Islet of Langerhans (tissue), 1 donor: ENCODE measurements around the gene EIF3K.

Experiments
- FAIRE-seq: peaks from one replicate; lab custom pipeline; 2011; peaks lifted over from hg19 to GRCh38; lab: Jason Lieb, UNC

Gene EIF3K

DNA sequence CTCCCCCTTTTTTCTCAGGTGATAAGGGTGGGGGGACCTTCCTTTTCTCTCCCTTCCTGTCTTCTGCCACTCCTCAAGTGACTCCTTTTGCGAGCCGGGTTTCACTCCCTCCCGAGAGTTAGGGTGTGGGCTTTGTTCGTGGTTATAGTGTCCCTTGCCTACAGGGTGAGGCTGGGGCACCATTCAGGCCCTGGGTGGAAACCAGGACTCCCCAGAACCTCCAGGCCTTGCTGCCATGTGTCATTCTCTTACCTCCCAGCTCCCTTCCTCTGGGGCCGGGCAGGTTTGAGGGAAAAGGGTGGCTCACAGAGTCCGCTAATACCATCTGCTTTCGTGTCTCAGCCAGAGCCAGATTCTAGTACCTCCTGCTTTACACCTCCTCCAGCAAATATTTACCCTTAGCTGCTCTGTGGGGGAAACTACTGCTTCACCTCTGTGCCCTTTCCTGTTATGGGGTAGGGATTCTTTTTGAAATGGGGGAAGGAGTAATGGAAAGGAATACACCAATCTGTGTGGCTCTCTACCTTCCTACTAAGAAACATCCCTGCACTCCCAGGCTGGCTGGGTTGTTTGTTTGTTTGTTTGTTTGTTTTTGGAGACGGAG is 31.3 kb downstream of the EIF3K start:
- no peak for FAIRE-seq

DNA sequence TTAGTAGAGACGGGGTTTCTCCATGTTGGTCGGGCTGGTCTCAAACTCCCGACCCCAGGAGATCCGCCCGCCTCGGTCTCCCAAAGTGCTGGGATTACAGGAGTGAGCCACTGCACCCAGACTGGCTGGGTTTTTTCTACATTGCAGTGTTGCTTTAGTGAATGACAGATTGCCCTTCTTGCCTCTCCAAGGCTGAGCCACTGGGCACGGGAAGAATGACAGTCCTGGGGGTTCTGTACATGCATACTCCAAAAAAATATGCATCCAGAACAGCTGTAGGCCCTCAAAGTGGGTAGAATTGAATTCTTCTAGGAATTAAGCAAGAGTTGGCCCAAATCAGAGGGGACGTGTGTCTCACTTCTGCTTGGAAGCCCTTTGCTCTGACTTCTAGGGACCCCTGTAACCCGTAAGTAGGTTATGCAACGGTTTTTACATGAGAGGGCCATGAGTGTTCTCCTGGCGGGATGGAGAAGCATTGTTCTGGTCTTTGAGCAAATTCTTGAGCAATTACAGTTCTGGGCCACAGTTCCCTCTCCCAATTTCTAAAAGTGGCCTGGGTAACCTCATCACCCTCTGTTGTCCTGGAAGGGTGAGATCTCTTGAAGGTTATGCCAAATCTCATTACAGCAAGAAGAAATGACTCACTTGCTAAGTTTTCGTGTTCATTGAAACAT is 32.1 kb downstream of the EIF3K start:
- no peak for FAIRE-seq

DNA sequence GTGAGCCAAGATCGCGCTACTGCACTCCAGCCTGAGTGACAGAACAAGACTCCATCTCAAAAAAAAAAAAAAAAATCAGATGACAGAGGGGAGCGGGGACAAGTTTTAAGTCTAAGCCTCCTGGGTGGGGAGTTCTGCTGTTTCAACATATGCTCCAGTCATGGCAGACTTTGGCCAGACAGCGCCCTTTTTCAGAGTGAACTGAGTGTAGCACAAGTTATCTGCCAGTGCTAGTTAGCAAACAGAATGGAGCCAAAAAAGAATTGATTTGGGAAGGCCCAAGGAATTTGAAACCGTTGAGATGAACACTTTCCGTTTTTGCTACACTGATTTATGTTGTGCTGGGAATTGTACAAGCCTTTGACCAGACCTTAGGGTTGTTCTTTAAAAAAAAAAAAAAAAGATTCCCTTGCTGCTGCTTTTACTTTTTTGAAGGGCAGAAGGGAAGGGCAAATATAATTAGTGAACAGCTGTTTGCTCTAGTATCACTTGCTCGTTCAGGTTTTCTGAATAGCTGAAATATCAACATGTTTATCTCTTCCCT is 34.1 kb downstream of the EIF3K start:
- peak; percentile 33 for FAIRE-seq

DNA sequence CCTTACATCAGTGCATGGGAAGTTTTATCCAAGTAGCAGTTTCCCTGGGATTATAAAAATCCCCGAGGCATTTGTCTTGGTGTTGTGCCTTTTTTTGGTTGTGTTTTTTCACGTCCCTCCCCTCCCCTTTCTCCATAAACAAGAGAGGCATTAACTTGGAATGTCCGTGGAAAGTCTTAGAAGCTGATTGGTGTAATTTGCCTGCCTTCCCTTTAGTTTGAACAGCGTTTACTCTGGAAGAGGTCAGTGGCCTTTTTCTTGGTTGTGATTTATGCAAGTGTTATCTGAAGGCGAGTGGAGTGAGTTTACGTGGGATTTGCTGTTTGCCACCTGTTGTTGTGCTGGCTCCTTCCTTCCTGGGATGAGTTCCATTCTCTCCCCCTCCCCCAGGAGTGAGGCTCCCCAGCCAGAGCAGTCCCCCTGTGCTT is 35.7 kb downstream of the EIF3K start:
- no peak for FAIRE-seq

DNA sequence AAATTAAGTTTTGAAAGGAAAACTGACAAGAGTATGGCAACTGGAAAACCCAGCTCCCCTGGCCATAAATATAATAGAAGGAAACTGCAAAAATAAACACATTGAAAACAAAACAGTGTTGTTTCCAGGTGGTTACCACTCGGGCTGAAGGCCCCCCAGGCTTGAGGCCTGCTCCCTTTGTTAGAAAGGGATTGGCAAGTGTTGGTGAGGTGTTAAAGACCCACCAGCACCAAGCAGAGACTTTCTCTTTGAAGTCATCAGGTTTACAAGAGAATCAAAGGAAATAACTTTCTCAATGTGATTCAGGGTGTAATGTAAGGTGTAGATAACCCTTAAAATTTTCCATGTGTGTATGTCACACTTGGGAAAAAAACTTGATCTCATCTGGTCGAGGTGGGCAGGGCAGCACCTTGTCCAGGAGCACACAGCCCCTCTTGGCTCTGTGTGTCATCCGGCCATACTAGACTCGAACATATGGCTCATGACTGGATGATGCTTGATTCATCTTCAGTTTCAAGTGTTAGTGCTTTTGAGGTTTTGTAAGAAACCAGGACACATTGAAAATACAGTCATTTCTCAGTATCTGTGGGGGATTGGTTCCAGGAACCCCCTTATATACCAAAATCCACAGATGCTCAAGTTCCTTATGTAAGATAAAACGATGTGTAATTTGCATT is 36.3 kb downstream of the EIF3K start:
- FAIRE-seq = no peak

DNA sequence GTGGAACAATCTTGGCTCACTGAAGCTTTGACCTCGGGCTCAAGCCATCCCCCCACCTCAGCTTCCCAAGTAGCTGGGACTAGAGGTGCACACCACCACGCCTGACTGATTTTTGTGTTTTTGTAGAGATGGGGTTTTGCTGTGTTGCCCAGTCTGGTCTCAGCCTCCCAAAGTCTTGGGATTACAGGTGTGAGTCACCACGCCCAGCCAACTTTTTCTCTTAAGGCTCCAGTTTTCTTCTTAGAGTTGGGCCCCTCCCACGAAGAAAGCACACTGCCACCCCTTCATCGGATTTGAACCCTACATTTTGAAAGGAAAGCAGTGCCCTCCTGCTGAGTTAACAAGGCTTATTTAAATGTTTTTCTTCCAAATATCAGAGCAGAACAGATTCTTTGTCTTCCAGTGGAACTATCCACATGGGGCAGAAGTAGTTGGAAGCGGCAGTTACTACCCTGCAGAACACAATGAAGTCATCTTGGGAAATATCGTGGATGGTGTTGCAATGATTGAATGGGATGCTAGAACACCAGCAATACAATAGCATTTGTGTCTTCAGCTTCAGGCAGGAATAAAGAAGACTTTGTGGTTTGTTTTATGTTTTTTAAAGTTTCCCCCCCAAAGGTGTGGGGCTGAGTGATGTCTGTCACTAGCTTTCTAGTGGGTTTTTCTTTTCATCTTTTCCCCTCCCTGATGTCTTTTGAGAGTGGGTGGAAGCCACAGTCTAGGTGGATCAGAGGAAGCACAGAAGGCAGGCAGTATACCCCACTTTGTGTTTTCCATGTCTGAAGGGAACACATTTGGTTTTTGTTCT is 37.4 kb downstream of the EIF3K start:
- FAIRE-seq = no peak

DNA sequence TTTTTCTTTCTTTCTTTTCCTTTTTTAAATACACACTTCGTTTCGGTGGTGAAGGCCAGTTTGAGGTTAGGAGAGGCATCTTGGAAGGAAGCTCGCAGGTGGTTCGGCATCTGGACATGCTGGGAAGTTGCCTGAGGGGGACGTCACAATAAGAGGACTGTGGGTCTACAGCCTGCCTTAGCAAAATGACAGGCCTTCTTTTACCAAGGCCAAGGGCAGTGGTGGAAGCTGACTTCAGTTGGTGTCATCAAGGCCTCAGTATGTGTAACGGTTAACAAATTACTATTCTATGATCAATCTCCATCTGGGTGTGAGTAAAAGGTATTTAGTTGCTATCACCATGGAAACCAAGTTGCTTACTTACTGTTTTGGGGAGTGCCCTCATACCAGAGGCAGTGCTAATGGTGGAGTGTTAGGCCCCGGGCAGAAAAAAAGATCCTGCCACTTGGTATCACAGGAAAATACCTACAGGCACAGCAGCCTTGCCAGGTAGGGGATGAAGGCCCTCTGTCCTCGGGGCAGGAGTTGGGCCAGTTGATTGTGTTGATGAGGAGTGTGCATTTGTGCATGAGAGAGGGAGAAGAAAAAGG is 38.7 kb downstream of the EIF3K start:
- FAIRE-seq = no peak

DNA sequence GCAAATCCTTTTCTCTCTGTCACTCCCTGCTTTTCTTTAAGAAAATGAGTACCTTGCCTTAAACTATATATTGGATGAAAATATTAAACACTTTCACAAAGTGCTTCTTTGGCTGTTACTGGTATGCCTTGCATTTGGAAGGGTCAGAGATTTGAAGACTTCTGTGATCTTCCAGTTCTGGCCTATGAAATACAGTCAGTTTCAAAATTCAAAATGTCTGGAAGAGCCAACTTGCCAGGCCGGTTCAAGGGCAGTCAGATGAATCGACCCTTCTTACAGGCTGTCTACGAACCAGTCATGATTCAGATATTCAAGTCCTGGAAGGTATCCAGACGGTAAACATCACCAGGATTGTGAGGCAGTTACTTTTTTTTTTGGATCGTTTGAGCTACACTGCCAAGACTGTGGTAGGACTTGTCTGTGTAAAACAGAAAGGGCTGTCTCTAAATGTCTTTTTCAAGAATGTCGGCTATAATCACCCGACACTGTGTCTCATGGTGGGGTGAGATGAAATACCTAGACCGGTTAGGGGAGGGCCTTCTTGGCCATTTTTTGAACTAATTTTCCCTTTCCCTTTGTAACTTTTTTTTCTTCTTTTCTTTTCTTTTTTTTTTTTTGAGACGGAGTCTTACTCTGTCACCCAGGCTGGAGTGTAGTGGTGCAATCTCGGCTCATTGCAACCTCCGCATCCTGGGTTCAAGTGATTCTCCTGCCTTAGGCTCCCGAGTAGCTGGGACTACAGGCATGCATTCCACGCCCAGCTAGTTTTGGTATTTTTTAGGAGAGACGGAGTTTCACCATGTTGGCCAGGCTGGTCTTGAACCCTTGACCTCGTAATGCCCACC is 39.7 kb downstream of the EIF3K start:
- peak; percentile 96 for FAIRE-seq

DNA sequence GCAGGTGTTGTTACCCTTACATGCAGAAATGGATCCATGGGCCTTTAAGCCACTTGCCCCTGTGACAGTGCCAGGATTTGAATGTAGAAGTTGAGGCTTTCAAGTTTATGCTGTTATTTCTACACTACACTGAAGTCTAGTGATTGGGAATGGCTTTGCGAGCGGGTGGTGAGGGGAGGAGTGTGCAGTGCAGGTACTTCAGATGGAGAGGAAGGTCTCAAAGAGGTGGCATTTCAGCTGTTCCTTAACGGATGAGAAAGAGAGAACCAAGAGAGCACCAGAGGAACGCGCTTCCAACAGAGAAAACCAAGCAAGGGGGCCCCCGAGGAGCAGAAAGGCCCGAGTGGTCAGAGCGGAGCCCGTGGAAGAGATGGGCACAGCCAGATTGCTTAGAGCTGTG is 41.7 kb downstream of the EIF3K start:
- FAIRE-seq = no peak

DNA sequence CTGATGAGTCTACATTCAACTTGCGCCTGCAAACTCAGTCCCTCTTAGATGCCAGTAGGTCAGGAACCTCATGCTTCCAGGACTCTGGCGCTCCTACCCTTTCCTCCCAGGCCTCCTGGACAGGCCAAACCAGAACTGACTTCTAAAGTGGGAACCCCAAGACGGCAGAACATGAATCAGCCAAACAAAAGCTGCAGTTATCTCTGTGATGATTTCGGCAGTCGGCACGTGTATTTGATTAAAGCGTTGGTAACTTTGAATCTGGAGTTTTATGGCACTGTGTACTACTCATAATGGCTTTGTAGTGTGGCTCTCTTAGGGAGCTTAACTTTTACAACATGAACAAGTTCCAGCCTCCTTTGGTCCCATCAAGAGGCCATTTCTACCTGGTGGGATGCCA is 42.1 kb downstream of the EIF3K start:
- no peak for FAIRE-seq

DNA sequence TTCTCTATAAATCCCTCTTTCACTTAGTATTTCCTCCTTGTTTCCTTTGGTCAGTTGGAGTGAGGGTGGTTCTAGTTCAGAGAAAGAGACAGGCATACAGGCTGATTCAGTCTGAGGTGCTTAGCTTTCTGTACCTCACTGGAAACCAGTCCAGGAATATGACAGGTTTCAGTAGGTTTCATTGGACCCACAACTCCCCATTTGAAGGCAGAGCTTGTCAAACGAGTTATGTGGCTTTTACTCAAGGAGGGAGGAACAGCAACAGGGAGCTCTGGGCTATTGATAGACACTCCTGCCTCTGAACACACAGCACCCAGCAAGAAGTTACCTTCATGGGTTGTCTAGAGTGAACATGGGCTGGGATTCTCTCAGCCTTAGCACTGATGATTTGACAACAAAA is 43.0 kb downstream of the EIF3K start:
- no peak for FAIRE-seq

DNA sequence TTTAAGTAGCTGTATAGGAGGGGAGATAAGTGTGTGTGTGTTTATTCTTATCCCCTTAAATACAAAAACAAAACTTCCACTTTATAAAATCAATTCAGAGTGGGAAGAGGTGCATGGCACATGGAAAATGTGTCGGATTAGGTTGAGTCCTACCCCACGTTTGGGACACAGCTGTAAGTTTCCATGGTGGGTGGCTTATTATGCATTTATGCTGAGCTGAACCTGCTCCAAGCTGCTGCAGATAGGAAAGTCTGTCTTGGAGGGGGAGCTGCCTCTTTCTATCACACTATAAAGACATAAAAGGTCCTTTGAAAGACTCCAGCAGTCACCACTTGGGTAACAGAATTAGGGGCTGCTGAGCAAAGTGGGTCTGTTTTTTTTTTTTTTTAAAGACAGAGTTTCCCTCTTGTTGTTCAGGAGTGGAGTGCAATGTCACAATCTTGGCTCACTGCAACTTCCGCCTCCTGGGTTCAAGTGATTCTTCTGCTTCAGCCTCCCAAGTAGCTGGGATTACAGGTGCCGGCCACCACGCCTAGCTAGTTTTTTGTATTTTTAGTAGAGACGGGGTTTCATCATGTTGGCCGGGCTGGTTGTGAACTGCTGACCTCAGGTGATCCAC is 43.7 kb downstream of the EIF3K start:
- no peak for FAIRE-seq

DNA sequence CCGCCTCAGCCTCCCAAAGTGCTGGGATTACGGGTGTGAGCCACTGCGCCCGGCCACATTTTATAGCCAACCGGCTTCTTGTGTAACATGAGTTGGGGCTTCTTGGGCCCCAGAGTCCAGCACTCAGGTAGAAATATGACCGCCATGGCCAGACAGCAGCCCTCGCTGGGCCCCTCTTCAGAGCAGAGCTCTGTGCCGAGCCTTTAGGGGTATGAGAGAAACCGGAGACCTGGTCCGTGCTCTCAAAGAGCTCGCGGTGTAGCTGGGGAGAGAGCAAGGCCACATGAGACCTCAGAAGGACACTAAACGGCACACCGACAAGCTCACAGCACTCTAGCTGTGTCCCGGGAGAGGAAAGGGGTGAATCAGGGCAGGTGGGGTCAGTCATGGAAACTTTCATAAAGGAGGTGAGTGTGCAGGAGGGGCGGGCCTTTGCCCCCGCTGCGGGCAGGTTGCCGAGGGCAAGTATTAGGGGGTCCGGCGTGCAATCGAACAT is 44.2 kb downstream of the EIF3K start:
- no peak for FAIRE-seq

DNA sequence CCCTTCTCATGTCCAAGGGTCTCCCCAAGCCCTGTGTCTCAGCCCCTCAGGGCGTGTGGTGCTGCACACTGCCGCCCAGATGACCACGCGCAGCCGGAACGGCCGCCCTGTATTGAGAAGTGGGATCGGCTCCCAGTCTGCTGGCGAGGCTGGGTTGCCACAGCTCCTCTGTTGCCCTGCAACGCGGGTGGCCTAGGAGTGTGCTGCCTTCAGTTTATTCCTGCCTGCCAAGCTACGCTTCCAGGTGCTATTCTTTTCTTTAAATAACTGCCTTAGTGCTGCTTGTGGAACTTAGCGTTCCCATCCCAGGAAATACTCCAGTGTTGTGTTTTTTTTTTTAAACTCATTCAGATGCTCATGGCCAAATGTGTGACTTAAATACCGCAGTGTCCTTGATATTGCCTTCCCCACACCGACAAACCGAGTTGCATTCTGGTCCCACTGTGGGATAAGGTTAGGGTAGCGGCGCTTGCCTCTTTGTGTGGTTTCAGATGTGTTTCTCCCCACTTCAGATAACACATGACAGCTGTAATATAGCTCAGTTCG is 45.0 kb downstream of the EIF3K start:
- peak; percentile 27 for FAIRE-seq

DNA sequence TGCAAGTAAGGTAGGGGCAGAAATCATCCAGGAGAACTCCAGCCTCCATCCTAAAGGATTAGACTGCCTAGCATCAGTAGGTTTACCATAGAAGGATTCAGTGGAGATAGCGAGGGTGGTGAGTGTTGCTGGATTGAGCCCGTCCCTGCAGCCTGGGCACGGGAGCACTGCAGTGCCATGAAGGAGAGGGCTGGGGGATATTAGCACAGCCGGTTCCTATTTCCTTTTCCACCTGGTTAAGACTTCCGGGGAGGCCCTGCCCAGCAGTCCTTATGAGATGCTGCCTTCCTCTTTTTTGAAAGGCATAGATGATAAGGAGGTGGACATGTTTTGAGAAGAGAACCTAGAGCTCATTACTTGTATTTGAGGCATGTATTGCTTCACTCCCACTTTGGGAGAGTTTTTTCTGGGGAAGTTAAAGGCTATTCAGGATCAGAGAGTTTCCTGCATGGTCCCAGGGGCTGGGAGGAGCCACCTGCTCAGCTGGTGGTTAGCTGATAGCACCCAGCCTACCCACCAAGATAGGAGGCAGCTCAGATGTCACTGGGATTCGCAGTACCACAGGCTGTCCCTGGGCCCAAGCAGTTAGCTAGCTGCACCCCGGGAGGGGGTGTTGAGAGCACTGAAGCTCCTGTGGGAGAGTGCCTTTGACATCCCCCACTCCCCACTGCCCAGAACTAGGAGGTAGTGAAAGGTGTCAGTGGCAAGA is 45.7 kb downstream of the EIF3K start:
- no peak for FAIRE-seq

DNA sequence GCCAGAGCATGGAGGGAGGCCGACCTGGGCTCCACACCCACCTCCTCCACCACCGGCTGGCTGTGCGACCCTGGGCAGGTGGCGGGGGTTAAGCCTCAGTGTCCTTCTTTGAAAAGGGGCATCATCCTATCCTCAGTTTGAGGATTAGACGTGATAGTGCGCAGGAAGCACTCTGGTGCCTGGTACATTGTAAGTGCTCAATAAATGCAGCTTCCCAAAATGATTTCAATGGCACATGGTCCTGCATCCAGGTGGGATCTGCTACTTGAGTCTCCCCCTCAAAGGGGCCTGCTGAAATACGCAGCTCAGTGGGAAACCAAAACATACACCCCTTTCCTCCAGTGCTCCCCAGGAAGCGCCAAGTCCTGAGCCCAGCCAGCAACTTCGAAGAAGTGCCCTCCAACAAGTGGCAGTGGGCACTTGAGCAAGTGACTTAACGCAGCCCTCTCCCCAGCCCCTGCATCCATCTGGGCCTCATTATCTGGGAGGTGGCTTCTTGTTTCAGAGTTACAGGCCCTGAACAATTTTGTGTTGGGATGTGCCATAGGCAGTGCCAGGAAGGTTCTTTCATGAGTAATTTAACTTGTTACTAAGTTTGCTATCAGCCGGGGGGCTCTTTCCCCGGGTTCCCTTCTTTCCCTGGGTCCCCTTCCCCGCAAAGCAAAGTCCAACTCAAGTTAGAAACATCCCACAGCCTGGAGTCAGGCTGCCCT is 46.4 kb downstream of the EIF3K start:
- no peak for FAIRE-seq

DNA sequence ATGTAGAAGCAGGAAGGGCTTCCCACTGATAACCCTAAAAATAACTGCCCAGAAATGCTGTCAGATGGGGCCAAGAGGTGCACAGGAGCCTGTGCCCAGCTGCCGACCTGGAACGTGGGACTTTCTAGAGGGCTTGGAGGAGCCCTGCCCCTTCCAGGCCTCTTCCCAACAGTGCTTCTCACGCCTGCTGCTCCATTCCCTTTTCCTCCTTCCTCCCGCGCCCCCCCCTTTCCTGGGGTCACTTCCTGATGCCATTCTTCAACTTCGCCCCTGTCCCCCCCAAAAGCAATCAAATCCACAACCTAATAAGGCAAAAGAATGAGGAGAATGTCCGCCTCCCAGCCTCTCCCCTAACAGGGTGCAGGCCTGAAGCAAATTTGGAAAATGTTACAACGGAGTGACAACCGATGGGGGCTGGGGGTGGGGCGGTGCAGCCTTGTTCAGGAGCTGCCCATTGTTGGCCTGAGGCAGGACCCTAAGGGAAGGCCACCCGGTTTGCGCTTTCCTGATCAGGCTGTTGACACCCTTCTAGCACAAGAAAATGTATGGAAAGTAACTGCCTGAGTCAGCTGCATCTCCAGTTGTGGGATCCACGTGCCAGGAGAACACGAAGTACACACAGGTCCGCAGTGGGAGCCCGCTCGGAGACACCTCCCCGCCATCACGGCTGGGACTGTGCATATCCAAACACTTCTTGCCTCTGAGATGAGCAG is 47.1 kb downstream of the EIF3K start:
- FAIRE-seq = no peak
